ENCODE data around the gene CDKN2B.

DNA sequence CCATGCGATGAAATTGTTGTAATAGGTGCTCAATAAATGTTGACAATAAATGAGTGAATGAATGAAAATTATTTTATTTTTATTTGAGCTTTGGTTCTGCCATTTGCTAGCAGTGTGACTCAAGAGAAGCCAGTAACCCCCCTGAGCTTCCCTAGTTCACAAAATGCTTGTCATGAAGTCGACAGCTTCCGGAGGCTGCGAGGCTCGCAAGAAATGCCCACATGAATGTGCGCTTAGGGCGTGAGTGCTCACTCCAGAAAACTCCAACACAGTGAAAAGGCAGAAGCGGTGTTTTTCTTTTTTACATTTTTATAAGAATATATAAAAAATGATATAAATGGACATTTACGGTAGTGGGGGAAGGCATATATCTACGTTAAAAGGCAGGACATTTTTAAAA, 41.4 kb downstream of the CDKN2B start:
- TF ChIP-seq, protein P1, sequence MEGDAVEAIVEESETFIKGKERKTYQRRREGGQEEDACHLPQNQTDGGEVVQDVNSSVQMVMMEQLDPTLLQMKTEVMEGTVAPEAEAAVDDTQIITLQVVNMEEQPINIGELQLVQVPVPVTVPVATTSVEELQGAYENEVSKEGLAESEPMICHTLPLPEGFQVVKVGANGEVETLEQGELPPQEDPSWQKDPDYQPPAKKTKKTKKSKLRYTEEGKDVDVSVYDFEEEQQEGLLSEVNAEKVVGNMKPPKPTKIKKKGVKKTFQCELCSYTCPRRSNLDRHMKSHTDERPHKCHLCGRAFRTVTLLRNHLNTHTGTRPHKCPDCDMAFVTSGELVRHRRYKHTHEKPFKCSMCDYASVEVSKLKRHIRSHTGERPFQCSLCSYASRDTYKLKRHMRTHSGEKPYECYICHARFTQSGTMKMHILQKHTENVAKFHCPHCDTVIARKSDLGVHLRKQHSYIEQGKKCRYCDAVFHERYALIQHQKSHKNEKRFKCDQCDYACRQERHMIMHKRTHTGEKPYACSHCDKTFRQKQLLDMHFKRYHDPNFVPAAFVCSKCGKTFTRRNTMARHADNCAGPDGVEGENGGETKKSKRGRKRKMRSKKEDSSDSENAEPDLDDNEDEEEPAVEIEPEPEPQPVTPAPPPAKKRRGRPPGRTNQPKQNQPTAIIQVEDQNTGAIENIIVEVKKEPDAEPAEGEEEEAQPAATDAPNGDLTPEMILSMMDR (conservative IDR thresholded peaks at IDR 0.05; ENCODE audit: low read depth in 2 of 2), result no peak
- TF ChIP-seq POLR2AphosphoS5 (IDR thresholded peaks at IDR 0.05; ENCODE audit: low read depth) (no peak), JUNB (IDR thresholded peaks at IDR 0.05; ENCODE audit: unreplicated experiment) (no peak), ZNF331 (CRISPR knock-in tag; IDR thresholded peaks at IDR 0.05; ENCODE audit: low read depth) (no peak), NANOG (IDR thresholded peaks at IDR 0.05; ENCODE audit: borderline replicate concordance) (no peak), EZH2 (IDR thresholded peaks at IDR 0.05; ENCODE audit: low read depth, unreplicated experiment) (peak; percentile 76), CREB1 (CRISPR knock-in tag; IDR thresholded peaks at IDR 0.05; ENCODE audit: low read depth) (no peak)
- TF ChIP-seq, protein P2, sequence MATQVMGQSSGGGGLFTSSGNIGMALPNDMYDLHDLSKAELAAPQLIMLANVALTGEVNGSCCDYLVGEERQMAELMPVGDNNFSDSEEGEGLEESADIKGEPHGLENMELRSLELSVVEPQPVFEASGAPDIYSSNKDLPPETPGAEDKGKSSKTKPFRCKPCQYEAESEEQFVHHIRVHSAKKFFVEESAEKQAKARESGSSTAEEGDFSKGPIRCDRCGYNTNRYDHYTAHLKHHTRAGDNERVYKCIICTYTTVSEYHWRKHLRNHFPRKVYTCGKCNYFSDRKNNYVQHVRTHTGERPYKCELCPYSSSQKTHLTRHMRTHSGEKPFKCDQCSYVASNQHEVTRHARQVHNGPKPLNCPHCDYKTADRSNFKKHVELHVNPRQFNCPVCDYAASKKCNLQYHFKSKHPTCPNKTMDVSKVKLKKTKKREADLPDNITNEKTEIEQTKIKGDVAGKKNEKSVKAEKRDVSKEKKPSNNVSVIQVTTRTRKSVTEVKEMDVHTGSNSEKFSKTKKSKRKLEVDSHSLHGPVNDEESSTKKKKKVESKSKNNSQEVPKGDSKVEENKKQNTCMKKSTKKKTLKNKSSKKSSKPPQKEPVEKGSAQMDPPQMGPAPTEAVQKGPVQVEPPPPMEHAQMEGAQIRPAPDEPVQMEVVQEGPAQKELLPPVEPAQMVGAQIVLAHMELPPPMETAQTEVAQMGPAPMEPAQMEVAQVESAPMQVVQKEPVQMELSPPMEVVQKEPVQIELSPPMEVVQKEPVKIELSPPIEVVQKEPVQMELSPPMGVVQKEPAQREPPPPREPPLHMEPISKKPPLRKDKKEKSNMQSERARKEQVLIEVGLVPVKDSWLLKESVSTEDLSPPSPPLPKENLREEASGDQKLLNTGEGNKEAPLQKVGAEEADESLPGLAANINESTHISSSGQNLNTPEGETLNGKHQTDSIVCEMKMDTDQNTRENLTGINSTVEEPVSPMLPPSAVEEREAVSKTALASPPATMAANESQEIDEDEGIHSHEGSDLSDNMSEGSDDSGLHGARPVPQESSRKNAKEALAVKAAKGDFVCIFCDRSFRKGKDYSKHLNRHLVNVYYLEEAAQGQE (IDR thresholded peaks at IDR 0.05; ENCODE audit: unreplicated experiment), result no peak
